GM12891 (cell line): ENCODE data around the gene GNPTG.

Source experiments
- POLR2A ChIP-seq: IDR thresholded peaks from 2 replicates; pipeline ENCODE4 v1.6.1; 2011; ENCODE audit warnings: low read depth, low read length, control low read depth
- POLR2AphosphoS5 ChIP-seq: IDR thresholded peaks from 2 replicates; pipeline ENCODE4 v1.6.1; 2011; ENCODE audit warnings: low read depth, low read length, control low read depth
- POU2F2 ChIP-seq: IDR thresholded peaks from 2 replicates; pipeline ENCODE4 v1.6.1; 2011; ENCODE audit warnings: low read depth, mild to moderate bottlenecking, control low read depth, low read length, moderate library complexity
- SPI1 ChIP-seq: IDR thresholded peaks from 2 replicates; pipeline ENCODE4 v1.6.1; 2011; ENCODE audit warnings: low read depth, low read length, control low read depth
- TAF1 ChIP-seq: IDR thresholded peaks from 2 replicates; pipeline ENCODE4 v1.6.1; 2011; ENCODE audit warnings: low read depth, low read length, control low read depth

DNA sequence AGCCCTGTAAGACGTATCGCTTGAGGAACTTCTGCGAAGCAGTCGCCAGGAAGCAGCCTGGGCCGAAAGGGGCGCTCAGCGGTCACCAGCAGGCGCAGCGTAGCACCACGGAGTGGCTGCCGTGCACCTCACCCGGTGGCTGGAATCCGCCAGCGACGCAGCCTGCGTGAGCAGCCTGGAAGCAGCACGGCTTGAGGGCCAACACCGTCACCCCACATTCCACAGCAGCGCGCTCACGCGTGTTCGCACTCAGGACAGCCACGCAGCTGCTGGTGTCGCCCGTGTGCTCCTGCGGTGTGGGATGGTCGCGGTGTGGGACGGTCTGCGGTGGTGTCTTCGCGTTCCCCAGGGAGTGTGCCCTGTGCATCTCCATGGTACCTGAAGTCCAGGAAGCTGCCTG, 32.7 kb upstream of the GNPTG start:
- TF ChIP-seq POLR2AphosphoS5 (peak; percentile 76), POU2F2 (no peak), TAF1 (no peak), POLR2A (0 out of 2 replicates have a peak, but pooled peaks have one; percentile 40), SPI1 (no peak)
